Gastroesophageal sphincter (tissue), 3 donors: ENCODE data around the gene AMBP.

ENCODE experiments used
- CTCF ChIP-seq, 4 experiments: fragments of 200-600 bp in 2 of 4; fragments of 450-650 bp in 2 of 4; sonication (generic) in 1 of 4; IDR thresholded peaks; one replicate each; pipeline ENCODE4 v1.5.1; 2017 to 2019; ENCODE audit warnings: antibody characterized with exemption in 4 of 4, mild to moderate bottlenecking in 2 of 4, moderate library complexity in 2 of 4
- POLR2AphosphoS5 ChIP-seq: sonication (generic); formaldehyde crosslinking; IDR thresholded peaks from one replicate; pipeline ENCODE4 v1.6.1; 2017; ENCODE audit warnings: antibody characterized with exemption

- TF ChIP-seq CTCF (IDR thresholded peaks at IDR 0.05) = no peak
- no peak for TF ChIP-seq POLR2AphosphoS5
These were observed 669 bp upstream of the AMBP start for GRCh38 chr9:114078781-114079156.
